SK-N-SH treated with all-trans-retinoic acid at 6 μM for 48 hours (cell line): ENCODE results near the gene HTR1D.

Source experiments
- ARNTL ChIP-seq: fragments of 450-650 bp; formaldehyde crosslinking; IDR thresholded peaks from 2 replicates; pipeline ENCODE4 v1.5.0; 2020; ENCODE audit warnings: low read depth, mild to moderate bottlenecking, moderate library complexity, borderline replicate concordance
- OSR1 ChIP-seq: fragments of 250-450 bp; sonication (Bioruptor Pico); IDR thresholded peaks from 2 replicates; pipeline ENCODE4 v1.8.0; 2022; ENCODE audit warnings: moderate library complexity, mild to moderate bottlenecking, inconsistent platforms
- RARB ChIP-seq: fragments of 250-450 bp; sonication (Bioruptor Pico); IDR thresholded peaks from 2 replicates; pipeline ENCODE4 v1.8.0; 2021; ENCODE audit warnings: mild to moderate bottlenecking, moderate library complexity
- SNAI2 ChIP-seq: fragments of 250-450 bp; sonication (Bioruptor Pico); IDR thresholded peaks from 2 replicates; pipeline ENCODE4 v1.5.0; 2020; ENCODE audit warnings: mild to moderate bottlenecking, moderate library complexity
- TOX ChIP-seq: fragments of 250-450 bp; sonication (Bioruptor Pico); IDR thresholded peaks from 2 replicates; pipeline ENCODE4 v1.8.0; 2021; ENCODE audit warnings: mild to moderate bottlenecking, moderate library complexity, borderline replicate concordance
- ZFP3 ChIP-seq: fragments of 250-450 bp; sonication (Bioruptor Pico); IDR thresholded peaks from 2 replicates; pipeline ENCODE4 v1.5.0; 2020; ENCODE audit warnings: mild to moderate bottlenecking, moderate library complexity
- ZFP30 ChIP-seq: fragments of 450-650 bp; formaldehyde crosslinking; IDR thresholded peaks from 2 replicates; pipeline ENCODE4 v1.5.0; 2022; ENCODE audit warnings: mild to moderate bottlenecking, moderate library complexity
- TF ChIP-seq, protein P1 (sequence below): fragments of 250-450 bp; sonication (Bioruptor Pico); IDR thresholded peaks from 2 replicates; pipeline ENCODE4 v1.8.0; 2020; ENCODE audit warnings: mild to moderate bottlenecking, moderate library complexity, borderline replicate concordance

DNA sequence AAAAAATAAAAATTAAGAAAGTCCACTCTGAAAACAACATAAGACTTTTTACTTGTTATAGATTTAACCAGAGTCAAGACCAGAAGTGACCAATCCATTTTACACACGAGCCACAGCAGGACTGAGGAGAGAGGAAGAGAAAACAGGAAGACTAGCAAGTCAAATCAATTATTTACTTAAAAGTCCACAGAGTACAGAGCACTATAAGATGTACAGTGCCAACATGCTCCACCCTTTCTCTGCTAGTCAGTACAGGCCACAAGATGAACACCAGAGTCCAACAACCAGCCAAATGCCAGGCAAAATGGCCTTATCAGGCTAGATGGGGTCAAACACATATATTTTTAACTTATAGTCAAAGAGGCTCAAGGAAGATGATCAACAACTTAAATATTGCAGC, 68.2 kb downstream of the HTR1D start:
- TF ChIP-seq OSR1 (CRISPR knock-in tag): no peak
- TF ChIP-seq ZFP3 (CRISPR knock-in tag): no peak
- no peak for TF ChIP-seq TOX
- TF ChIP-seq, protein P1, sequence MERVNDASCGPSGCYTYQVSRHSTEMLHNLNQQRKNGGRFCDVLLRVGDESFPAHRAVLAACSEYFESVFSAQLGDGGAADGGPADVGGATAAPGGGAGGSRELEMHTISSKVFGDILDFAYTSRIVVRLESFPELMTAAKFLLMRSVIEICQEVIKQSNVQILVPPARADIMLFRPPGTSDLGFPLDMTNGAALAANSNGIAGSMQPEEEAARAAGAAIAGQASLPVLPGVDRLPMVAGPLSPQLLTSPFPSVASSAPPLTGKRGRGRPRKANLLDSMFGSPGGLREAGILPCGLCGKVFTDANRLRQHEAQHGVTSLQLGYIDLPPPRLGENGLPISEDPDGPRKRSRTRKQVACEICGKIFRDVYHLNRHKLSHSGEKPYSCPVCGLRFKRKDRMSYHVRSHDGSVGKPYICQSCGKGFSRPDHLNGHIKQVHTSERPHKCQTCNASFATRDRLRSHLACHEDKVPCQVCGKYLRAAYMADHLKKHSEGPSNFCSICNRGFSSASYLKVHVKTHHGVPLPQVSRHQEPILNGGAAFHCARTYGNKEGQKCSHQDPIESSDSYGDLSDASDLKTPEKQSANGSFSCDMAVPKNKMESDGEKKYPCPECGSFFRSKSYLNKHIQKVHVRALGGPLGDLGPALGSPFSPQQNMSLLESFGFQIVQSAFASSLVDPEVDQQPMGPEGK (CRISPR knock-in tag): no peak
- TF ChIP-seq SNAI2 (CRISPR knock-in tag): no peak
- no peak for TF ChIP-seq ARNTL (CRISPR knock-in tag)
- no peak for TF ChIP-seq ZFP30
- no peak for TF ChIP-seq RARB (CRISPR knock-in tag)
